GM12878 (cell line): ENCODE results near the gene LTA. TPM values are rescaled to one million over a fixed set of nuclear protein-coding genes. Genes with fewer than 3 reads are reported as not detected.

Experiments
- BCLAF1 ChIP-seq: fragments of 450-650 bp; IDR thresholded peaks from 2 replicates; pipeline ENCODE4 v1.6.1; 2017; ENCODE audit warnings: antibody characterized with exemption, mild to moderate bottlenecking, moderate library complexity
- HSF1 ChIP-seq: fragments of 150-350 bp; IDR thresholded peaks from 2 replicates; pipeline ENCODE4 v1.6.1; 2014; ENCODE audit warnings: mild to moderate bottlenecking, low read depth, low read length
- IRF4 ChIP-seq: IDR thresholded peaks from 2 replicates; pipeline ENCODE4 v1.6.1; 2011; ENCODE audit warnings: low read depth, low read length
- MXI1 ChIP-seq: fragments of 150-350 bp; IDR thresholded peaks from 2 replicates; pipeline ENCODE4 v1.6.1; 2011; ENCODE audit warnings: low read depth, mild to moderate bottlenecking, inconsistent platforms, low read length, improper control_type of control experiment
- NFIC ChIP-seq: IDR thresholded peaks from 2 replicates; pipeline ENCODE4 v1.6.1; 2012; ENCODE audit warnings: low read depth, mild to moderate bottlenecking, inconsistent platforms, low read length, moderate library complexity
- NR2C1 ChIP-seq: fragments of 450-650 bp; IDR thresholded peaks from 2 replicates; pipeline ENCODE4 v1.6.1; 2017; ENCODE audit warnings: antibody characterized with exemption, mild to moderate bottlenecking, moderate library complexity
- POLR2AphosphoS5 ChIP-seq: IDR thresholded peaks from 2 replicates; pipeline ENCODE4 v1.6.1; 2011; ENCODE audit warnings: mild to moderate bottlenecking, low read length, inconsistent platforms
- RELA ChIP-seq: fragments of 450-650 bp; IDR thresholded peaks from 2 replicates; pipeline ENCODE4 v1.8.0; 2014; ENCODE audit warnings: borderline replicate concordance; ENCODE audit not compliant: partially characterized antibody
- RELB ChIP-seq: fragments of 450-650 bp; IDR thresholded peaks from 2 replicates; pipeline ENCODE4 v1.6.1; 2017; ENCODE audit warnings: low read depth, mild to moderate bottlenecking, moderate library complexity
- SIX5 ChIP-seq: IDR thresholded peaks from 2 replicates; pipeline ENCODE4 v1.6.1; 2011; ENCODE audit warnings: mild to moderate bottlenecking, low read depth, low read length, moderate library complexity; ENCODE audit not compliant: severe bottlenecking
- SMC3 ChIP-seq: IDR thresholded peaks from 2 replicates; pipeline ENCODE4 v1.6.1; 2011; ENCODE audit warnings: low read length, improper control_type of control experiment, borderline replicate concordance
- STAT1 ChIP-seq: fragments of 450-650 bp; conservative IDR thresholded peaks from 2 replicates; pipeline ENCODE4 v1.6.1; 2014; ENCODE audit warnings: antibody characterized with exemption, mild to moderate bottlenecking
- ZBTB11 ChIP-seq: fragments of 450-650 bp; formaldehyde crosslinking; IDR thresholded peaks from 2 replicates; pipeline ENCODE4 v1.5.0; 2022; ENCODE audit warnings: mild to moderate bottlenecking, missing genetic modification characterization
- ZBTB40 ChIP-seq: fragments of 450-650 bp; IDR thresholded peaks from 2 replicates; pipeline ENCODE4 v1.6.1; 2016; ENCODE audit warnings: mild to moderate bottlenecking, moderate library complexity, borderline replicate concordance
- polyA plus RNA-seq, 11 experiments: library from polyadenylated mRNA; depleted of rRNA in 4 of 11; unstranded in 6 of 11; stranded (reverse) in 5 of 11; fragments of >200 nt; fragmentation: Nextera tagmentation in 4 of 11; fragmentation: Illumina TruSeq in 1 of 11; extraction: Ambion mirVana in 4 of 11; extraction: Trizol in 1 of 11; gene quantifications; 1 replicate in 1 of 11; 2 replicates in 10 of 11; pipeline versions ENCODE4 v1.2.1 to v1.2.3, GENCODE V29; 2011 to 2016; ENCODE audit warnings: inconsistent platforms in 2 of 11, missing spikeins in 2 of 11, low read depth in 1 of 11
- total RNA-seq, 4 experiments: library from RNA; depleted of rRNA in 3 of 4; stranded (reverse); fragments of >200 nt in 3 of 4; fragmentation: Illumina TruSeq in 1 of 4; extraction: Trizol in 1 of 4; gene quantifications; 2 replicates each; pipeline versions ENCODE4 v1.2.1 to v1.2.3, GENCODE V29; 2013 to 2021

LTA gene
- total and polyA plus RNA-seq, 10 of the 15 experiments (the other 5 are each of a cell fraction or from before 2014, with no cell fraction given) = 27.5 to 100 (median 75.1) TPM

- TF ChIP-seq NR2C1 = no peak
- TF ChIP-seq SIX5 = no peak
- no peak for TF ChIP-seq MXI1
- peak; percentile 27; the same call in 1 of the 2 replicates for TF ChIP-seq SMC3
- peak; percentile 71; the same call in 1 of the 2 replicates for TF ChIP-seq IRF4
- peak; percentile 91 for TF ChIP-seq POLR2AphosphoS5
- no peak for TF ChIP-seq BCLAF1
- TF ChIP-seq HSF1 = no peak
- no peak for TF ChIP-seq ZBTB11 (CRISPR knock-in tag)
- TF ChIP-seq ZBTB40 = no peak; the same call in 1 of the 2 replicates
- TF ChIP-seq NFIC = peak; percentile 99
- peak; percentile 61 for TF ChIP-seq RELA
- TF ChIP-seq RELB = peak; percentile 97
- no peak for TF ChIP-seq STAT1
Observed at GRCh38 chr6:31558631-31559500, 13.2 kb upstream of the LTA start (continued).
